GM19239 (cell line): ENCODE data around the gene HBM.
"Not testable (repeated sequence)": the region's sequence is repeated elsewhere in the genome, so short reads cannot be mapped to it uniquely, and the experiment has no call there.

ENCODE experiments used
- DNase-seq: peaks from one replicate; pipeline ENCODE4 v3.0.0; 2011; ENCODE audit warnings: low spot score; ENCODE audit not compliant: insufficient read length
- FAIRE-seq: peaks from 2 replicates; lab custom pipeline; 2011; peaks lifted over from hg19 to GRCh38; lab: Jason Lieb, UNC

Gene HBM

DNA sequence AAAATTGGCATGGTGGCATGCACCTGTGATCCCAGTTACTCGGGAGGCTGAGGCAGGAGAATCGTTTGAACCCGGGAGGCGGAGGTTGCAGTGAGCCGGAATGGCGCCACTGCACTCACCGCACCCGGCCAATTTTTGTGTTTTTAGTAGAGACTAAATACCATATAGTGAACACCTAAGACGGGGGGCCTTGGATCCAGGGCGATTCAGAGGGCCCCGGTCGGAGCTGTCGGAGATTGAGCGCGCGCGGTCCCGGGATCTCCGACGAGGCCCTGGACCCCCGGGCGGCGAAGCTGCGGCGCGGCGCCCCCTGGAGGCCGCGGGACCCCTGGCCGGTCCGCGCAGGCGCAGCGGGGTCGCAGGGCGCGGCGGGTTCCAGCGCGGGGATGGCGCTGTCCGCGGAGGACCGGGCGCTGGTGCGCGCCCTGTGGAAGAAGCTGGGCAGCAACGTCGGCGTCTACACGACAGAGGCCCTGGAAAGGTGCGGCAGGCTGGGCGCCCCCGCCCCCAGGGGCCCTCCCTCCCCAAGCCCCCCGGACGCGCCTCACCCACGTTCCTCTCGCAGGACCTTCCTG lies 14.4 kb downstream of the HBM start, which contains the start of gene HBQ1:
HBQ1 (plus strand) TSS at position 359 of the 575 bp plus-strand sequence; CDS start at position 387, 28 bp downstream.
- DNase-seq (no peak), FAIRE-seq (no peak)

DNA sequence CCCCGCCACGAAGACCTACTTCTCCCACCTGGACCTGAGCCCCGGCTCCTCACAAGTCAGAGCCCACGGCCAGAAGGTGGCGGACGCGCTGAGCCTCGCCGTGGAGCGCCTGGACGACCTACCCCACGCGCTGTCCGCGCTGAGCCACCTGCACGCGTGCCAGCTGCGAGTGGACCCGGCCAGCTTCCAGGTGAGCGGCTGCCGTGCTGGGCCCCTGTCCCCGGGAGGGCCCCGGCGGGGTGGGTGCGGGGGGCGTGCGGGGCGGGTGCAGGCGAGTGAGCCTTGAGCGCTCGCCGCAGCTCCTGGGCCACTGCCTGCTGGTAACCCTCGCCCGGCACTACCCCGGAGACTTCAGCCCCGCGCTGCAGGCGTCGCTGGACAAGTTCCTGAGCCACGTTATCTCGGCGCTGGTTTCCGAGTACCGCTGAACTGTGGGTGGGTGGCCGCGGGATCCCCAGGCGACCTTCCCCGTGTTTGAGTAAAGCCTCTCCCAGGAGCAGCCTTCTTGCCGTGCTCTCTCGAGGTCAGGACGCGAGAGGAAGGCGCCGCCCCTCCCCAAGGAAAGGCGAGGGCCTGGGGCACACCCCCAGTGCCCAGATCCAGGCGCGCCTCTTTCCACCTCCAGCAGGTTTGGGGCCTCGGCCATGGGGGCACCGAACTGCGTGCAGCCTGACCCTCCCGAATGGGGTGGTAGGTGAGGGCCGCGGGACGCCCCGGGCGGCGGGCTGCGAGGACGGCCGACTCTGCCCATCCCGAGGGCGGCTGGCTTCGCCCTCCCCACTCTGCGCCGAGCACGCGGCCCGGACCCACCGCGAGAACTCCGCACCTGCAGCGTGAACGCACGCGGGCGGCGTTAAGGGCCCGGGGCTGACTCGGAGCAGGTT lies 15.1 kb downstream of the HBM start:
- no peak for DNase-seq
- FAIRE-seq = no peak

DNA sequence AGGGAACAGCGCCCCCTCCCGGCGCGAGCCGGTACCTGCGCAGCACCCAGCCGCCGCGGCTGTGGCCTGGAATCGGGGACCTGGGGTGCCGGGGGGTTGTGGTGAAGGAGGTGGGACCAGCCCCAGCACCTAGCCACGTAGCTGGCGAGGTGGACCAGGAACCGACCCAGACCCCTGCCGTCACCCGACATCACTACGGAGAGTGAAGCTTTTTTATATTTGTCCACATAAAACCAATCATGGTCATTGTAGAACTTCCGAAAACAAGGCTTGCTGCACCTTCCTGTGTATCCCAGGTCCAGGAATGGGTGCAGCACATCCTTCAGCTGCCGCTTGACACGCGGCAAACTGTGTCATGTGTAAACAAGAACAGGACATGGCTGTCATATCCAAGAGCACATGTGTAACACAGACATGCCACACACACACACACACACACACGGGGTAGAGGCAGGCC lies 15.8 kb downstream of the HBM start:
- no peak for FAIRE-seq
- peak; percentile 96 for DNase-seq

DNA sequence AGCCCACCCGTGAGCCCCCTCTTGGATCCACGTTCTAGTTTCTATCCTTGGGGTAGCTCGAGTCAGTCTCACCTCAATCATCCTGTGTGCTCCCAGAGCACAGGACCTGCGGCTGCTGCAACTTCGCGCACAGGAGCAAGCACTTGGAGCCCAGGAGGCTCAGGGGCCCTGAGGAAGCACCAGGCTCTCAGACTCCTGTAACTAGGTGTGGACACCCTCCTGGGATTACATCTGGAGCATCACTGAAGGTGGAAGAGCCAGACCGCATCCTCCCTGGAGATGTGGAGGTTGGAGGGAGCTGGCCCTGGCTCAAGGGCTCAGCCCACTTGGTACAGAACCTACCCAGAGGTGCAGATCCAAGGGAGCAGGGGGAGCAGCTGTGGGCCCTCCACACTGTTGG lies 17.2 kb downstream of the HBM start:
- no peak for FAIRE-seq
- DNase-seq = no peak

DNA sequence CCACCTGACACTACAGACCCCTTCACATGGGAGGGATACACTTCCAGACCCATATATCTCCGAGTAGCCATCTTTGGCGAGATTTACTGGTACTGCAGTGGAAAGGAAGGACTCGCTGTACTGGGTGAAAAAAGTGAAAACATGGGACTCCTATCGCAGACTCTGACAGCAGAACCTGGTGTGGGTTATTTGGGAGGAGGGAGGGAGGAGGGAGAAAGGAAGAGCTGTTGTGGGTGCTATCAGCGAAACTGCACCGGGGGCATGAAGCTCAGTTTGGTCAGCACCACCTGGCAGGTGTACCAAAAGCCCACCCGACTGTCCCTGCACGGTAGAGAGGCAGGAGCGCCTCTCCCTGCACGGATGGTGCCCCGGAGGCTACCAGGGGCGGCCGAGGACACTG lies 19.4 kb downstream of the HBM start:
- DNase-seq = no peak

DNA sequence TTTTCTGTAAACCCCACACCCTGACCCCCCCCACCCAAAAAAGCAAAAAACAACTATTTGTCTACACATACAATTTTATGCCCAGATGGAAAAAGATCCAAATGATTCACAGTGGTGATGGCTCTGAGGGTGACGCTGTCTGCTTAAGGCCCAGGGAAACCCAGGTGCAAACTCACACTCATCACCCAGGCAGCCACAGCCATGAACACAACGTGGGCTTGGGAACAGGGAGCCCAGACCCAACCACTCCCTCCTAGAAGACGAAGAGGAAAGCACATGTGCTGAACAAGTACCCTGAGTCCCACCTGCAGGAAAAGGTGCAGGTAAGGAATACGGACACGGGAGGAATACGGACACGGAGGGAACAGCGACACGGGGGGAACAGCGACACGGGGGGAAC lies 19.9 kb downstream of the HBM start:
- DNase-seq (no peak), FAIRE-seq (no peak)

More for the DNA sequence above, 19.4 kb downstream of the HBM start:
- no peak for FAIRE-seq

DNA sequence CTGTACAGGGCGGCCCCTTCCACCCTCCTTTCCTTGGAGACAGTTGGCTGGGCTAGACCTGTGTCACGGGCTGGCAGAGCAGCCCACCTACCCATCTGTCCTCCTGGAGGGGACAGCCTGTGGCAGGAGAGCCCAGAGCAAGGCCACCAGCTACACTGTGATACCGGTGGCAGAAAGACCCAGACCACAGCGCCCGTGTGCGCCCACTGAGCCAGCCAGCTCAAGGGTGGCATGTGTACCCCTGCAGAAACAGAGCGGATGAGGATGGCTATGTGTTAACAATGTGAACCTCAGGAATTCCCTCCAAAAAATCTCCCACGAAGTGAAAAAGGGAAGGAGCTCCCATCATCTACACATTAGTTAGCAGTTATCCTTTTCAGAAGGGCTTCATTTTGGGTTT lies 21.6 kb downstream of the HBM start:
- no peak for DNase-seq
- no peak for FAIRE-seq

DNA sequence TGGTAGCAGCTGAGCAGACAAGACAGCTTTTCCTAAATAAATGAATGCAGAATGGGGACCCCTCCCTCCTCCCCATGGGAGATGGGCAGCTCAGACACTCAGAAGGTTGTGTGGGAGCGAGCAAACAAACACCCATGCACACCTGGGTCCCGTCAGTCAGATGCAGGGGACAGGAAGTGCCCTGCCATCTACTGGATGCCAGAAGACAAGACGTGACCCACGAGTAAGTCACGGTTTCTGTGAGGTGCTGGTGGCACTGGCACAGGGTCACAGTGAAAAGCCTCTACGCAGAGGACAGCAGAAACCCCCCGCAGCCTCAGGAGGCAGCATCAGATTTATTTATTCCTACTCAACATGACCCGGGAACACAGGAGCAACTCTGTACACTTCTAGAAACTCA lies 22.9 kb downstream of the HBM start:
- DNase-seq (no peak), FAIRE-seq (no peak)

DNA sequence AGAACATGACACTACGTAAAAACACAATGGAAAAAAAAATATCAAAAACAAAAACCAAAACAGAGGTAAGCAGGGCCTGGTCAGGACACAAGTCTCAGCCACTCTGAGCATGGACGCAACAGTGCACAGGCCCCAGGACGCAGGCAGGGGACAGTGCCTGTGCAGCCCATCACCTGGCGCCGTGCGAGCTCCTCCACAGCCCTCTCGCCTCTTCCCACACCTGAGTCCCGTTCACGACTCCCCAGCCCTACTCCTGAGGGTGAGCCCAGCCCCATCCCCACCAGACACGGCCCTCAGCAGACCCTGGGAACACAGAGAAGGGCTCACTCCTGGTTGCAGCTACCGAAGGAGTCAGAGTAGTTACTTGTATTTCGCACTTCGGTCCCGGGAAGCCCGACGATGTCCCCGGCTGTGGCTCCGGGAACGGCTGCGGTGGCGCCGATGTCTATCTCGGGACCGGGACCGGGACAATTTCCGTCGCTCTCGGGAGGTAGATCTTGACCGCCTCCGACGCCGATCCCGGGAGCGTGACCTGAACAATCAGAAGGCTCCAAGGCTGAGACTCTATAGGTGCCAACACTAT lies 23.9 kb downstream of the HBM start:
- FAIRE-seq (no peak), DNase-seq (no peak)

DNA sequence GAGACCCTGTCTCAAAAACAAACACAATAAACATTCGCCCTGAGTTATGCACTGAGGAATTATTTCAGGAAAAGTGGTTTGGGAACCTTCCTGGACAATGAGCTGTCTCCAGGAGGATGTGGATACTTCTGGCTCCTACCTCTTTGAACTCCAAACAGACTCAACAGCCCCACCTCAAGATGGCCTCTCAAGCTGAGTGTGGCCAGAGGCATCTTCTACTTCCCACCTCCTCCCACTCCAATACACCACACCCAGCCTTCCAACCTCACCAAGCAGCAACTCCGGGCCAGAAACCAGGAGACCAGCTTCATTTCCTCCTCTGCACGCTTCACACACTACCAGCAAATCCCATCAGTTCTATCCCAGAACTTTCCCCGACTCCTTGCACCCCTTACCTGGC lies 26.1 kb downstream of the HBM start:
- FAIRE-seq (no peak), DNase-seq (no peak)

DNA sequence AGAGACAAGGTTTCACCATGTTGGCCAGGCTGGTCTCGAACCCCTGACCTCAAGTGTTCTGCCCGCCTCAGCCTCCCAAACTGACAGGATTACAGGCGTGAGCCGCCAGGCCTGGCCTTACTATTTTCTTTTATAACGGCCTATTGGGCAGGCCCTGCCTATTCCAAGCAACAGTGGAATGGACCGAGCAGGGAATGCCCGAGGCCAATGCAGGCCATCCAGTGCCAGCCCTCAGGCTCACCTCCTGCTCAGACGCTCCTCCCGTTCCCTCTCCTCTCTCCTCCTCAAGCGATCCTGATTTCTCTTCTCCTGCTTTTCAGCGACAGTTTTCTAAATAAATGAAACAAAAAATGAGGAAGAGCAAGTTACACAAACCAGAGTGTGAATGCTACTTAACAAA lies 26.9 kb downstream of the HBM start:
- FAIRE-seq (no peak), DNase-seq (no peak)

DNA sequence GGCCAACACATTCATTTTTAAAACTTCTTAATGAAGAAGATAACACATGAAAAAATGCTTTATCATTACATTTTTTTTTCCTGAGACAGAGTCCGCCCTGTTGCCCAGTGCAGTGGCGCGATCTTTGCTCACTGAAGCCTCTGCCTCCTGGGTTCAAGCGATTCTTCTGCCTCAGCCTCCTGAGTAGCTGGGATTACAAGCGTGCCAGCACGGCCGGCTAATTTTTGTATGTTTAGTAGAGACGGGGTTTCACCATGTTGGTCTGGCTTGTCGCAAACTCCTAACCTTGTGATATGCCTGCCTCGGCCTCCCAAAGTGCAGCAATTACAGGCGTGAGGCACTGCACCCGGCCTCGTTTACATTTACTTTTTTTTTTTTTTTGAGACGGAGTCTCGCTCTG lies 27.7 kb downstream of the HBM start:
- FAIRE-seq = no peak
- DNase-seq = no peak

DNA sequence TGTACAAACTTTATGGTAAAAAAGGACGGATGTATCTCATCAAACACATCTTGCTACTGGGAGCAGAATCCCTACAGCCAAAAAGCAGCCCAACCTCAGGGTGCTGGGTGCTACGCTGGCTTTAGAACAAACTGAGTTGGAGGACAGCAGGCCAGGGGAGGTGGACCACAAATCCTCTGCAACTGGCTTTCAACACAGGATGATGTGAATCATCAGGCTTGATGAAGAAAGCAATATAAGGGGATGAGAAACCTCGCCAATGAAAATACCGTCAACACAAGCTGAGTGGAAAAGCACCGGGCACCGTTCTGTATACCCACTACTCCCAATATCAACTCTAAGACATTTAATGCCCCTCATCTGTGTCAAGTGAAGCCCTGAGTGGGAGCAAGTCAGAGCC lies 28.7 kb downstream of the HBM start:
- no peak for DNase-seq
- FAIRE-seq = no peak

DNA sequence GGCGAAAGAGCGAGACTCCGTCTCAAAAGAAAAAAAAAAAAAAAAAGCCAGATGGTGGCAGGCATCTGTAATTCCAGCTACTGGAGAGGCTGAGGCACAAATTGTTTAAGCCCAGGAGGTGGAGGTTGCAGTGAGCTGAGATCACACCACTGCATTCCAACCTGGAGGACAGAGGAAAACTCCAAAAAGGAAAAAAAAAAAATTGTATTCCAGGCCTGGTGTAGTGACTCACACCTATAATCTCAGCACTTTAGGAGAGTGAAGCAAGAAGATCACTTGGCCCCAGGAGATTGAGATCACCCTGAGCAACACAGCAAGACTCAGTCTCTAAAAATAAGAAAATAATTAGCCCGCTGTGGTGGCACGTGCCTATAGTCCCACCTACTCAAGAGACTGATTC lies 34.6 kb downstream of the HBM start:
- DNase-seq = no peak
- no peak for FAIRE-seq

DNA sequence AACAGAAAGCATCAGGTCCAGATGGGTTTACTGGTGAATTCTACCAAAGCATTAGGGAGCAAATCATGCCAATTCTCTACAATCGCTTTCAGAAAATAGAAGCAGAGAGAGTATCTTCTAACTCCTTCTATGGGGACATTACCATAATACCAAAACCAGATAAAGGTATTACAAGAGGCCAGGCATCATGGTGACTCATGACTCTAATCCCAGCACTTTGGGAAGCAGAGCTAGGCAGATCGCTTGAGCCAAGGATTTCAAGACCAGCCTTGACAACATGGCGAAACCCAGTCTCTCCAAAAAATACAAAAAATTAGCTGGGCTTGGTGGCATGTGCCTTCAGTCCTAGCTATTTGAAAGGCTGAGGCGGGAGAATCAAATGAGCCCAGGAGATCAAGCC lies 37.5 kb downstream of the HBM start:
- DNase-seq (no peak), FAIRE-seq (no peak)

DNA sequence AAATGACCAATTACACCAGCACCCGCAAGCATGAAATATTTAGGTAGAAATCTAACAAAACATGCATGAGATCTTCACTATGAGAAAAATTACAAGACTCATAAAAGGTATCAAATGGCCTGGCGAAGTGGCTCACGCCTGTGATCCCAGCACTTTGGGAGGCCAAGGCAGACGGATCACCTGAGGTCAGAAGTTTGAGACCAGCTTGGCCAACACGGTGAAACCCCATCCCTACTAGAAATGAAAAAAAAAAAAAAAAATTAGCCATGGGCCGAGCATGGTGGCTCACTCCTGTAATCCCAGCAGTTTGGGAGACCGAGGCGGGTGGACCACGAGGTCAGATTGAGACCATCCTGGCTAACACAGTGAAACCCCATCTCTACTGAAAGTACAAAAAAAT lies 38.3 kb downstream of the HBM start:
- DNase-seq, FAIRE-seq: not testable (repeated sequence)

DNA sequence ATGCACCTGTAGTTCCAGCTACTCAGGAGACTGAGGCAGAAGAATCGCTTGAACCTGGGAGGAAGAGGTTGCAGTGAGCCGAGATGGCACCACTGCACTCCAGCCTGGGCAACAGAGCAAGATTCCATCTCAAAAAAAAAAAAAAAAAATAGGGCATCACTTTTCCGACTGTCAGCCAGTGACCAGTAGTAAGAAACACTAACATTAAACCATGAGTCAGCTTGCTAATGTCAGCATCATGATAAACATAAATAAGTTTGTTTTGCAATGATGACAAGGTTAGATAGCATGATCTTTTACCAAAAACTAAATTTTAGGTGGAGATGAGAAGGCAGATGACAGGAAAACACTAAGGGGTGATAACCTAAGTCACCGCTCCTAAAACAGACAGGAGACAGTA lies 43.6 kb downstream of the HBM start:
- FAIRE-seq, DNase-seq: not testable (repeated sequence)

DNA sequence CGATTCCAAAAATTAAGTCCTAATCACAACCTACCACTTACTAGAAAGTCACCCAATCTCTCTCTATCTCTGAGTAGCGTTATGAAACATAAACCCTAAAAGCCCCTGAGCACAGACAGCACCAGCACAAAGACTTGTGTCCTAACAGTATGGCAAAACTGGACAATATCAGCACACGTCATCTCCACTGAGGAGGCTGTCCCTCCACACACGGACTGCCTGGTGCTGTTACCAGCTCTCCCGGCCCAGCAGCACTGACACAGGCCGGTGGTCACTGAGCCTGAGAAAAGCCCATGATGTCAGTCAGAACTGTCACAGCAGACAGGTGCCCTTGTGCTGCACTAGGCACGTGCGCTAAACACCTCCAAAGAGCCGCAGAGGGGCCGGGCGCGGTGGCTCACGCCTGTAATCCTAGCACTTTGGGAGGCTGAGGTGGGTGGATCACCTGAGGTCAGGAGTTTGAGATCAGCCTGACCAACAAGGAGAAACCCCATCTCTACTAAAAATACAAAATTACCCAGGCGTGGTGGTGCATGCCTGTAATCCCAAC lies 45.9 kb downstream of the HBM start:
- DNase-seq, FAIRE-seq: not testable (repeated sequence)

DNA sequence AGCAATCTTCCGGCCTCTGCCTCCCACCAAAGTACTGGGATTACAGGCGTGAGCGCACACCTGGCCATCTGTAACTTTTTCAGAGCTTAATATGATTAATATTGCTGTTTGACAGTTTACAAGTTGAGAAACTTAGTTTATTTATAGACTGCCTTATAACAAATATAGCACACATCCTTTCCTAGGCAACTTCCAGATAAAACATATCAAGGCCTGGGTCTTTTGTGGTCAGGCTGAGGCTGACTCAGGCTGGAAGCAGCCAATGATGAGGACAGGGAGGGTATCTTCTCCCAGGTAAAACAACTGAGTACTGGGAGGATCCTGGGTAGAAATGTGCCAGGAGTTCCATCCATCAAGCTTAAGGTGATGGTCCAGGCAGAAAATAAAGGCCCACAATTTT lies 47.2 kb downstream of the HBM start:
- FAIRE-seq (no peak), DNase-seq (no peak)
